ENCODE results near the gene LDLRAD3. TPM values are rescaled to one million over a fixed set of nuclear protein-coding genes. Genes with fewer than 3 reads are reported as not detected.

Gene LDLRAD3
- polyA plus RNA-seq, 1 experiment: 7.8 TPM

DNA sequence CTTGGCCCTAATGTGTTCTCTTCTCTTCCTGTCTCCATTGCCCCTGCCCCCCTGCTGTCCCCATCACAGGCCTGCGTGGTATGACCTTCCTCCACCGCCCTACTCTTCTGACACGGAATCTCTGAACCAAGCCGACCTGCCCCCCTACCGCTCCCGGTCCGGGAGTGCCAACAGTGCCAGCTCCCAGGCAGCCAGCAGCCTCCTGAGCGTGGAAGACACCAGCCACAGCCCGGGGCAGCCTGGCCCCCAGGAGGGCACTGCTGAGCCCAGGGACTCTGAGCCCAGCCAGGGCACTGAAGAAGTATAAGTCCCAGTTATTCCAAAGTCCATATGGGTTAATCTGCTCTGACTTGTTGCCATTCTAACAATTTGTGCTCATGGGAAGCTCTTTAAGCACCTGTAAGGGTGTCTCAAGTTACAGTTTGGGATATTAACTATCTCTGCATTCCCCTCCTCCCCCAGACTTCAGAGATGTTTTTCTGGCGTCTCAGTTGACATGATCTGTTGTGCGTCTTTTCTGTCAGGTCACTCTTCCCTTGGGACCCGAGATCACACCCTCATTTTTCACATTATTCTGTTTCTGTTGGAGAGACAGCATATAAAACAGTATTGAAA lies 285.3 kb downstream of the LDLRAD3 start:
- Histone ChIP-seq H3K9me3 (ENCODE audit: control insufficient read depth, insufficient read depth, low read length) (no peaks in the 10 kb centered on the region; the same call in 1 of the 2 replicates), H3K27me3 (ENCODE audit: control insufficient read depth, insufficient read depth, low read length) (no peaks in the 10 kb centered on the region), H3K27ac (ENCODE audit: low read depth, low read length) (no peak overlapping the region), H3K4me3 (ENCODE audit: low read depth, low read length) (no peak overlapping the region)
- ChIA-PET CTCF (no interaction called here), POLR2A (no interaction called here)
- DNase-seq (ENCODE audit: low read depth, low spot score): no peak
- TF ChIP-seq CTCF (IDR thresholded peaks at IDR 0.05; ENCODE audit: low read depth, low read length): no peak

GRCh38 chr11:36230779-36231699 lies 287.2 kb downstream of the LDLRAD3 start:
- CTCF ChIA-PET: interaction anchor here (0.7 to 1.5 kb wide), 2 partner anchors 100 to 409 kb away, joined by 3 to 4 read pairs; no protein-coding TSS in a partner anchor
- DNase-seq (ENCODE audit: low read depth, low spot score): no peak
- H3K27ac ChIP-seq (ENCODE audit: low read depth, low read length): no peak overlapping the region
- POLR2A ChIA-PET: no interaction called here
- H3K9me3 ChIP-seq (ENCODE audit: control insufficient read depth, insufficient read depth, low read length): no peaks in the 10 kb centered on the region; the same call in 1 of the 2 replicates
- H3K4me3 ChIP-seq (ENCODE audit: low read depth, low read length): no peak overlapping the region
- no peaks in the 10 kb centered on the region for H3K27me3 ChIP-seq (ENCODE audit: control insufficient read depth, insufficient read depth, low read length)
- no peak for TF ChIP-seq CTCF (IDR thresholded peaks at IDR 0.05; ENCODE audit: low read depth, low read length)

DNA sequence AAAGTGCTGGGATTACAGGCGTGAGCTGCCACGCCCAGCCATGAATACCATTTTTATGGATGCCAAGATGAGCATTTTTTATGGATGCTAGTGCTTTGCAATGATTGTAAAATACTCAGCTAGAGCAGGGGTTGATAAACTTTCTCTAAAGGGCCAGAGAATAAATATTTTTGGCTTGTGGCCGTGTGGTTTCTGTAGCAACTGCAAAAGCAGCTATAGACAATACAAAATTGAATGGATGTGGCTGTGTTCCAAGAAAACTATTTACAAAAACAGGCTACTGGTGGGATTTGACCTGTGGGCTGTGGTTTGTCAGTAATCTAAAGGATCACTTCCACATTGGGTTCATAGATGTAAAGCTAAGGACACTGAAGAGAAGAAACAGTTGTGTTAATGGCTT lies 289.3 kb downstream of the LDLRAD3 start:
- Histone ChIP-seq H3K9me3 (ENCODE audit: control insufficient read depth, insufficient read depth, low read length) (no peaks in the 10 kb centered on the region), H3K4me3 (ENCODE audit: low read depth, low read length) (no peak overlapping the region), H3K27ac (ENCODE audit: low read depth, low read length) (no peak overlapping the region), H3K27me3 (ENCODE audit: control insufficient read depth, insufficient read depth, low read length) (no peaks in the 10 kb centered on the region)
- CTCF ChIA-PET: interaction anchor here (0.8 to 2.0 kb wide), 5 partner anchors 20 to 411 kb away, joined by 3 to 6 read pairs (median 4); no protein-coding TSS in a partner anchor
- no peak for DNase-seq (ENCODE audit: low read depth, low spot score)
- no peak for TF ChIP-seq CTCF (IDR thresholded peaks at IDR 0.05; ENCODE audit: low read depth, low read length)
- POLR2A ChIA-PET: no interaction called here

GRCh38 chr11:36234825-36235224 lies 291.0 kb downstream of the LDLRAD3 start:
- no peaks in the 10 kb centered on the region for H3K9me3 ChIP-seq (ENCODE audit: control insufficient read depth, insufficient read depth, low read length)
- TF ChIP-seq CTCF (IDR thresholded peaks at IDR 0.05; ENCODE audit: low read depth, low read length): no peak
- H3K4me3 ChIP-seq (ENCODE audit: low read depth, low read length): no peak overlapping the region
- ChIA-PET CTCF (interaction anchor here (1.0 to 2.0 kb wide), 3 partner anchors 24 to 412 kb away, joined by 3 to 5 read pairs (median 4); no protein-coding TSS in a partner anchor), POLR2A (no interaction called here)
- no peaks in the 10 kb centered on the region for H3K27me3 ChIP-seq (ENCODE audit: control insufficient read depth, insufficient read depth, low read length)
- DNase-seq (ENCODE audit: low read depth, low spot score): no peak
- no peak overlapping the region for H3K27ac ChIP-seq (ENCODE audit: low read depth, low read length)

DNA sequence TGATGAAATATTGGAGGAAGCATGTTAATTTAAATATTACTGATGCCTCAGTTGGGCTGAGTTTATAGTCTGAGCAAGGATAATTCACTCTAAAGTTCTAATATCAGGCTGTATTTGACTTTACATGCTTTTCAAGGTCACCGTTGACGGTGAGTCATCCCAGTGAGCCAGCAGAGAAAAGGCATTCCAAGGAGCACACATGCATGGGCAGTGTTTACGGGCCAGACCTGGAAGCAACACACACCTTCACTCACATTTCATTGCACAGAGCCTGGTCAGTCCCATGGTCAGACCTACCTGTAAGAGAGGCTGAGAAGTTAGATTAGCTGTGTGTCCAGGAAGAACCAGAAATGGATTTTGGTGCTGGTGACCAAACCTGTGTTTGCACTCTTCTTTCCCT lies 291.9 kb downstream of the LDLRAD3 start:
- TF ChIP-seq CTCF (IDR thresholded peaks at IDR 0.05; ENCODE audit: low read depth, low read length): no peak
- CTCF ChIA-PET: interaction anchor here (0.5 to 1.1 kb wide), 3 partner anchors 193 to 1795 kb away, joined by 3 read pairs; no protein-coding TSS in a partner anchor
- H3K4me3 ChIP-seq (ENCODE audit: low read depth, low read length): no peak overlapping the region
- no peaks in the 10 kb centered on the region for H3K9me3 ChIP-seq (ENCODE audit: control insufficient read depth, insufficient read depth, low read length)
- H3K27ac ChIP-seq (ENCODE audit: low read depth, low read length): no peak overlapping the region
- POLR2A ChIA-PET: no interaction called here
- no peak for DNase-seq (ENCODE audit: low read depth, low spot score)
- H3K27me3 ChIP-seq (ENCODE audit: control insufficient read depth, insufficient read depth, low read length): no peaks in the 10 kb centered on the region
